GM20000 (cell line): ENCODE measurements around the gene TMEM125.
A peak's percentile ranks its signal among the peaks of the same experiment; 100 is the strongest.

Experiments used
- DNase-seq: peaks from one replicate; pipeline ENCODE4 v3.0.0; 2012; ENCODE audit warnings: low spot score
- CTCF ChIP-seq: IDR thresholded peaks from 2 replicates; pipeline ENCODE4 v1.5.1; 2012; ENCODE audit warnings: mild to moderate bottlenecking, control low read depth; ENCODE audit errors: extremely low read depth, missing control alignments

Gene TMEM125

GRCh38 chr1:43270421-43271095 lies 775 bp downstream of the TMEM125 start:
- DNase-seq: peak; percentile 31
- TF ChIP-seq CTCF: no peak

GRCh38 chr1:43271186-43272118 lies 1.7 kb downstream of the TMEM125 start:
- TF ChIP-seq CTCF: no peak
- peak; percentile 20 for DNase-seq

- peak; percentile 15 for DNase-seq
- no peak for TF ChIP-seq CTCF
These were observed 2.4 kb downstream of the TMEM125 start for GRCh38 chr1:43272161-43272560.

GRCh38 chr1:43272576-43273571 lies 3.1 kb downstream of the TMEM125 start:
- TF ChIP-seq CTCF: no peak
- DNase-seq: peak; percentile 20

GRCh38 chr1:43273708-43274107 lies 3.9 kb downstream of the TMEM125 start:
- no peak for DNase-seq
- TF ChIP-seq CTCF: no peak

- no peak for TF ChIP-seq CTCF
- DNase-seq: no peak
These were observed 4.5 kb downstream of the TMEM125 start for GRCh38 chr1:43274125-43274803.
